ENCODE measurements around the gene GALNT9. TPM values are rescaled to one million over a fixed set of nuclear protein-coding genes. Genes with fewer than 3 reads are reported as not detected.

The GALNT9 gene
- polyA plus RNA-seq, 1 experiment: not detected

DNA sequence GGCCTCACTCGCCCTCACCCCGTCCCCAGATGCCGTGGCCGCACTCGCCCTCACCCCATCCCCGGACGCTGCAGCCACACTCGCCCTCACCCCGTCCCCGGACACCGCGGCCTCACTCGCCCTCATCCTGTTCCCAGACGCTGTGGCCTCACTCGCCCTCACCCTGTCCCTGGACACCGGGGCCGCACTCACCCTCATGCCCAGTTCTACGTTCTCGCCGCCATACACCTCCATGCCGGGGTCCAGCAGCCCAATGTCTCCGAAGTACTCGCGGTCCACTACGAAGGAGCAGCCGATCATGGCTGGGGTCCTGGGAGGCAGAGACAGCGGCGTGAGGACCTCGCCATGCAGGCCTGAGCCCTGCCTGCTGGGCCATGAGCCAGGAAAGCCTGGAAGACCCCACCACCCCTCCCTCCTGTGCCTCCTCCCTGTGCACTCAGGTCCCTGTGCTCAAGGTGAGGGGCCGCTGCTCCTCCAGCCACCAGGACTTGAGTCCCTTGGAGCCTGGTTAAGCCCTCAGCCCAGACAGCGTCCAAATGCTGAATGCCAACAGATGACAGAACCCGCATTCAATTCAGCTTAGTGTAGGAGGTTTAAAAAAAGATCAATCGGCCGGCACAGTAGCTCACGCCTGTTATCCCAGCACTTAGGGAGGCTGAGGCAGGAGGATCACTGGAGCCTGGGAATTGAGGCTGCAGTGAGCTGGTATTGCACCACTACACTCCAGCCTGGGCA is 81.5 kb downstream of the GALNT9 start:
- DNase-seq (ENCODE audit: low read depth): no peak
- POLR2A ChIA-PET: no interaction called here
- CTCF ChIA-PET: no interaction called here

DNA sequence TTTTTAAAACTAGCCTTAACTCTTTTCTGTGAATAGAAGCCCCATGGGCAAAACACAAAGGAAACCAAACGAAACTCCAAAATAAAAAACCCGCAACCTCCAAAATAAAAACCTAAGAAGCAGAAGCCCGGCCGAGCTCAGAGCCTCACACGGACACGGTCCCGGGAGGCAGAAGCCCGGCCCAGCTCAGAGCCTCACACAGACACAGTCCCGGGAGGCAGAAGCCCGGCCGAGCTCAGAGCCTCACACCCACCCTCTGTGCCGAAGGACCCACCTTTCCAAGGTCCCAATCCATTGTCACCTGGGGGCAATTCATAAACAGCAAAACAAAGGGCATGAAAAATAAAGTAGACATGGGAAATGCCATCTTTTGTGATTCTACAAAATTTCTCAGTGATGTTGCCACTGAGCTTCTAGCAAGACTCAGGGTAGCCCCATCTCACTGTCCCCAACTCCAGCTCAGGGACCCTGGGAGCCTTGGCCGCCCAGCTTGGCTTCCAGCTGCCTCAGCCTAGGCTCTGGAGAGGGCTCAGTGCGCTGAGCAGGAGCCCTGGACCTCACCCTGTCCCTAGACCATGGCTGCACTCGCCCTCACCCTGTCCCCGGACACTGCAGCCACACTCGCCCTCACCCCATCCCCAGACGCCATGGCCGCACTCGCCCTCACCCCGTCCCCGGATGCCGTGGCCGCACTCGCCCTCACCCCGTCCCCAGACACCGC is 82.2 kb downstream of the GALNT9 start:
- CTCF ChIA-PET: no interaction called here
- H3K36me3 ChIP-seq (ENCODE audit: control insufficient read depth, insufficient read depth, low read length): no peaks in the 10 kb centered on the region
- POLR2A ChIA-PET: no interaction called here
- no peaks in the 10 kb centered on the region for H3K27me3 ChIP-seq (ENCODE audit: control insufficient read depth, insufficient read depth, low read length)
- DNase-seq (ENCODE audit: low read depth): no peak
- H3K4me3 ChIP-seq (ENCODE audit: low read depth, low read length): no peak overlapping the region
- TF ChIP-seq, protein P1, sequence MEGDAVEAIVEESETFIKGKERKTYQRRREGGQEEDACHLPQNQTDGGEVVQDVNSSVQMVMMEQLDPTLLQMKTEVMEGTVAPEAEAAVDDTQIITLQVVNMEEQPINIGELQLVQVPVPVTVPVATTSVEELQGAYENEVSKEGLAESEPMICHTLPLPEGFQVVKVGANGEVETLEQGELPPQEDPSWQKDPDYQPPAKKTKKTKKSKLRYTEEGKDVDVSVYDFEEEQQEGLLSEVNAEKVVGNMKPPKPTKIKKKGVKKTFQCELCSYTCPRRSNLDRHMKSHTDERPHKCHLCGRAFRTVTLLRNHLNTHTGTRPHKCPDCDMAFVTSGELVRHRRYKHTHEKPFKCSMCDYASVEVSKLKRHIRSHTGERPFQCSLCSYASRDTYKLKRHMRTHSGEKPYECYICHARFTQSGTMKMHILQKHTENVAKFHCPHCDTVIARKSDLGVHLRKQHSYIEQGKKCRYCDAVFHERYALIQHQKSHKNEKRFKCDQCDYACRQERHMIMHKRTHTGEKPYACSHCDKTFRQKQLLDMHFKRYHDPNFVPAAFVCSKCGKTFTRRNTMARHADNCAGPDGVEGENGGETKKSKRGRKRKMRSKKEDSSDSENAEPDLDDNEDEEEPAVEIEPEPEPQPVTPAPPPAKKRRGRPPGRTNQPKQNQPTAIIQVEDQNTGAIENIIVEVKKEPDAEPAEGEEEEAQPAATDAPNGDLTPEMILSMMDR (IDR thresholded peaks at IDR 0.05; ENCODE audit: insufficient read depth, low read depth, low read length): no peak

More for the DNA sequence above, 81.5 kb downstream of the GALNT9 start:
- no peaks in the 10 kb centered on the region for H3K36me3 ChIP-seq (ENCODE audit: control insufficient read depth, insufficient read depth, low read length)
- H3K4me3 ChIP-seq (ENCODE audit: low read depth, low read length): no peak overlapping the region
- no peaks in the 10 kb centered on the region for H3K27me3 ChIP-seq (ENCODE audit: control insufficient read depth, insufficient read depth, low read length)
- TF ChIP-seq, protein P1 (IDR thresholded peaks at IDR 0.05; ENCODE audit: insufficient read depth, low read depth, low read length): no peak

- H3K27me3 ChIP-seq (ENCODE audit: control insufficient read depth, insufficient read depth, low read length): no peaks in the 10 kb centered on the region
- DNase-seq (ENCODE audit: low read depth): no peak
- CTCF ChIA-PET: no interaction called here
- POLR2A ChIA-PET: no interaction called here
- H3K4me3 ChIP-seq (ENCODE audit: low read depth, low read length): no peak overlapping the region
- TF ChIP-seq, protein P1 (IDR thresholded peaks at IDR 0.05; ENCODE audit: insufficient read depth, low read depth, low read length): no peak
- no peaks in the 10 kb centered on the region for H3K36me3 ChIP-seq (ENCODE audit: control insufficient read depth, insufficient read depth, low read length)
Observed at GRCh38 chr12:132245521-132246101, 83.8 kb downstream of the GALNT9 start.

GRCh38 chr12:132244724-132245295 is 84.6 kb downstream of the GALNT9 start:
- CTCF ChIA-PET: no interaction called here
- TF ChIP-seq, protein P1 (IDR thresholded peaks at IDR 0.05; ENCODE audit: insufficient read depth, low read depth, low read length): no peak
- POLR2A ChIA-PET: no interaction called here
- DNase-seq (ENCODE audit: low read depth): no peak
- H3K27me3 ChIP-seq (ENCODE audit: control insufficient read depth, insufficient read depth, low read length): no peaks in the 10 kb centered on the region
- H3K36me3 ChIP-seq (ENCODE audit: control insufficient read depth, insufficient read depth, low read length): no peaks in the 10 kb centered on the region
- H3K4me3 ChIP-seq (ENCODE audit: low read depth, low read length): no peak overlapping the region

Measured in BJ (cell line).